Cardiac muscle cell (in vitro differentiated cells and primary cell): Measurements from ENCODE around the gene CMSS1. TPM values are rescaled to one million over a fixed set of nuclear protein-coding genes. Genes with fewer than 3 reads are reported as not detected.

Experiments used
- DNase-seq, 2 donors: peaks; one replicate each; pipeline versions ENCODE4 v3.0.0 to v3.0.0-alpha.2; 2010 to 2017; ENCODE audit warnings: low read depth in 1 of 2, low spot score in 1 of 2
- H3K27ac ChIP-seq: fragments of 200-600 bp; sonication (generic); 2 replicates; pipeline ENCODE4 v1.5.1; 2016
- H3K27me3 ChIP-seq: fragments of 200-600 bp; sonication (generic); 2 replicates; pipeline ENCODE4 v1.6.0; 2016; ENCODE audit warnings: control low read depth
- H3K36me3 ChIP-seq: fragments of 200-600 bp; sonication (generic); 2 replicates; pipeline ENCODE4 v1.5.1; 2016; ENCODE audit warnings: control low read depth
- H3K4me1 ChIP-seq: fragments of 200-600 bp; sonication (generic); 2 replicates; pipeline ENCODE4 v1.8.1; 2017; ENCODE audit warnings: low read depth, mild to moderate bottlenecking, mixed run types
- H3K4me3 ChIP-seq: fragments of 200-600 bp; sonication (generic); 2 replicates; pipeline ENCODE4 v1.5.1; 2016; ENCODE audit warnings: mild to moderate bottlenecking
- H3K9me3 ChIP-seq: fragments of 200-600 bp; sonication (generic); 2 replicates; pipeline ENCODE4 v1.5.1; 2017; ENCODE audit warnings: low read depth, mild to moderate bottlenecking, control low read depth
- CTCF ChIP-seq: IDR thresholded peaks from 2 replicates; pipeline ENCODE4 v1.5.1; 2012; ENCODE audit warnings: low read depth, mild to moderate bottlenecking, low read length
- polyA plus RNA-seq: library from polyadenylated mRNA; unstranded; fragments of >200 nt; fragmentation: Nextera tagmentation; extraction: Ambion mirVana; gene quantifications from 2 replicates; pipeline ENCODE4 v1.2.1, GENCODE V29; 2016
- total RNA-seq: library from RNA; depleted of rRNA; stranded (reverse); fragments of >200 nt; gene quantifications from 2 replicates; pipeline ENCODE4 v1.2.3, GENCODE V29; 2016

The CMSS1 gene
- total and polyA plus RNA-seq, 2 experiments from 2014 or later, result 13.1 to 32.9 TPM

- no peaks in the 10 kb centered on the region for H3K27me3 ChIP-seq
- H3K4me3 ChIP-seq, result no peak overlapping the region
- no peak overlapping the region for H3K27ac ChIP-seq
- no peak for TF ChIP-seq CTCF
- DNase-seq, result peak in 1 of 2 donors; percentile 58
- peaks cover 4% of the 10 kb centered on the region for H3K4me1 ChIP-seq
- H3K9me3 ChIP-seq, result no peaks in the 10 kb centered on the region
- H3K36me3 ChIP-seq, result no peaks in the 10 kb centered on the region
Measured at GRCh38 chr3:100006570-100007271, 189.1 kb downstream of the CMSS1 start.

GRCh38 chr3:100007313-100007712 lies 189.7 kb downstream of the CMSS1 start:
- Histone ChIP-seq H3K9me3 (no peaks in the 10 kb centered on the region), H3K36me3 (no peaks in the 10 kb centered on the region), H3K27ac (no peak overlapping the region), H3K4me1 (peaks cover 4% of the 10 kb centered on the region), H3K27me3 (no peaks in the 10 kb centered on the region), H3K4me3 (no peak overlapping the region)
- no peak for DNase-seq
- TF ChIP-seq CTCF, result no peak

GRCh38 chr3:100008081-100008698 lies 190.5 kb downstream of the CMSS1 start:
- H3K4me1 ChIP-seq, result peaks cover 4% of the 10 kb centered on the region
- H3K4me3 ChIP-seq, result no peak overlapping the region
- H3K36me3 ChIP-seq, result no peaks in the 10 kb centered on the region
- H3K9me3 ChIP-seq, result no peaks in the 10 kb centered on the region
- H3K27me3 ChIP-seq, result no peaks in the 10 kb centered on the region
- no peak overlapping the region for H3K27ac ChIP-seq
- DNase-seq, result peak in 1 of 2 donors; percentile 30
- TF ChIP-seq CTCF, result no peak

GRCh38 chr3:100009276-100010086 lies 191.8 kb downstream of the CMSS1 start:
- Histone ChIP-seq H3K4me1 (peaks cover 4% of the 10 kb centered on the region), H3K27ac (no peak overlapping the region), H3K36me3 (no peaks in the 10 kb centered on the region), H3K27me3 (no peaks in the 10 kb centered on the region), H3K9me3 (no peaks in the 10 kb centered on the region), H3K4me3 (no peak overlapping the region)
- TF ChIP-seq CTCF, result no peak
- DNase-seq, result no peak

GRCh38 chr3:100010087-100010417 lies 192.4 kb downstream of the CMSS1 start:
- Histone ChIP-seq H3K36me3 (no peaks in the 10 kb centered on the region), H3K4me1 (peaks cover 4% of the 10 kb centered on the region), H3K27ac (no peak overlapping the region), H3K9me3 (no peaks in the 10 kb centered on the region), H3K27me3 (no peaks in the 10 kb centered on the region), H3K4me3 (no peak overlapping the region)
- DNase-seq, result no peak
- no peak for TF ChIP-seq CTCF
